ENCODE data around the gene TBX2. TPM values are rescaled to one million over a fixed set of nuclear protein-coding genes. Genes with fewer than 3 reads are reported as not detected.
A peak's percentile ranks its signal among the peaks of the same experiment; 100 is the strongest.

The TBX2 gene
- total and polyA plus RNA-seq, 2 of the 13 experiments (the other 11 are each of a cell fraction or from before 2014, with no cell fraction given), result 2.8 to 15.3 TPM

DNA sequence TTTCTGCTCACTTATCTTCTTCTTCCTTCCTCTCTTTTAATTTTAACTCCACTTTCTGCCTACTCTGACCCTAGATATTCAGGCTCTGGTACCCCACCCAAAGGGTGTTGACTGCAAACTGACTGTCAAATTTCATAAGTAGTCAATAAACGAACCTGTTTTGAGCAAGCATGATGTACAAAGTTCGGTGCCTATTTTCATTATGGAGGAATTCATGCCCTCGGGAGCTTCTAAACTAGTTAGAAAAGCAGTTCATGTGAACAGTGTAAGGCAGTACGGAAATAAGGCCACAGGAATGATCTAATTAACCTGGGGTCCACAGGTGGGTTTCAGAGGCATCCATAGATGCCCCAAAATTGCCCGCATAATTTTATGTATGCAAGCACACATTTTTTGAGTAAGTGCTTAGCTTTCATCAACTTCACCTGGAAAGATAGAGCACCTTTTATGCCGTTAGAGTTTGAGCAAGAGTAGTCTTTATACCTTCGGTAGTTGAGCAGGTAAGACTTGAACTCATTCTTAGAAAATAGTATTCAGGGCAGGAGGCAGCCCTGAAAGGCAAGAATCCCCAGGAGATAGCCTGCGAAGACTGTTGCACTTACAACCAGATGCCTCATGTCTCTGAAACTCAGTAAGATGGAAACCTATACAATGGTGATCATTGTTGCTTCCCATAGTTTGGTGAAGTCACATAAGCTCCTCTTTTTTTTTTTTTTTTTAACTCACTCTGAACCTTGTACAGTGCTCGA is 36.6 kb upstream of the TBX2 start (continued):
- TF ChIP-seq ZNF691 (CRISPR knock-in tag; IDR thresholded peaks at IDR 0.05; ENCODE audit: borderline replicate concordance, low read depth) (peak; percentile 69; the same call in 1 of the 2 replicates), U2AF2 (IDR thresholded peaks at IDR 0.05; ENCODE audit: low read depth, low read length) (no peak), ZBTB39 (CRISPR knock-in tag; IDR thresholded peaks at IDR 0.05) (peak; percentile 17; the same call in 1 of the 2 replicates), HNF4G (IDR thresholded peaks at IDR 0.05; ENCODE audit: borderline replicate concordance, low read depth, low read length) (peak; percentile 44), HNF4G (CRISPR knock-in tag; IDR thresholded peaks at IDR 0.05; ENCODE audit: borderline replicate concordance, low read depth) (no peak), CBX1 (IDR thresholded peaks at IDR 0.05; ENCODE audit: low read depth) (no peak), MXD4 (CRISPR knock-in tag; IDR thresholded peaks at IDR 0.05) (no peak), STAG1 (CRISPR knock-in tag; IDR thresholded peaks at IDR 0.05) (0 out of 2 replicates have a peak, but pooled peaks have one; percentile 10)
- TF ChIP-seq, protein P1, sequence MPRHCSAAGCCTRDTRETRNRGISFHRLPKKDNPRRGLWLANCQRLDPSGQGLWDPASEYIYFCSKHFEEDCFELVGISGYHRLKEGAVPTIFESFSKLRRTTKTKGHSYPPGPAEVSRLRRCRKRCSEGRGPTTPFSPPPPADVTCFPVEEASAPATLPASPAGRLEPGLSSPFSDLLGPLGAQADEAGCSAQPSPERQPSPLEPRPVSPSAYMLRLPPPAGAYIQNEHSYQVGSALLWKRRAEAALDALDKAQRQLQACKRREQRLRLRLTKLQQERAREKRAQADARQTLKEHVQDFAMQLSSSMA (CRISPR knock-in tag; IDR thresholded peaks at IDR 0.05), result no peak
- TF ChIP-seq, protein P2, sequence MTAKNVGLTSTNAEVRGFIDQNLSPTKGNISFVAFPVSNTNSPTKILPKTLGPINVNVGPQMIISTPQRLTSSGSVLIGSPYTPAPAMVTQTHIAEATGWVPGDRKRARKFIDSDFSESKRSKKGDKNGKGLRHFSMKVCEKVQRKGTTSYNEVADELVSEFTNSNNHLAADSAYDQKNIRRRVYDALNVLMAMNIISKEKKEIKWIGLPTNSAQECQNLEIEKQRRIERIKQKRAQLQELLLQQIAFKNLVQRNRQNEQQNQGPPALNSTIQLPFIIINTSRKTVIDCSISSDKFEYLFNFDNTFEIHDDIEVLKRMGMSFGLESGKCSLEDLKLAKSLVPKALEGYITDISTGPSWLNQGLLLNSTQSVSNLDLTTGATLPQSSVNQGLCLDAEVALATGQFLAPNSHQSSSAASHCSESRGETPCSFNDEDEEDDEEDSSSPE (CRISPR knock-in tag; IDR thresholded peaks at IDR 0.05), result no peak
